ENCODE measurements around the gene DGKI.

DGKI gene

GRCh38 chr7:137402536-137403352 is 444.0 kb downstream of the DGKI start:
- no peak for DNase-seq

- DNase-seq = no peak
Measured at GRCh38 chr7:137399827-137400823, 446.6 kb downstream of the DGKI start.

GRCh38 chr7:137396051-137396450 is 450.7 kb downstream of the DGKI start:
- no peak for DNase-seq

DNA sequence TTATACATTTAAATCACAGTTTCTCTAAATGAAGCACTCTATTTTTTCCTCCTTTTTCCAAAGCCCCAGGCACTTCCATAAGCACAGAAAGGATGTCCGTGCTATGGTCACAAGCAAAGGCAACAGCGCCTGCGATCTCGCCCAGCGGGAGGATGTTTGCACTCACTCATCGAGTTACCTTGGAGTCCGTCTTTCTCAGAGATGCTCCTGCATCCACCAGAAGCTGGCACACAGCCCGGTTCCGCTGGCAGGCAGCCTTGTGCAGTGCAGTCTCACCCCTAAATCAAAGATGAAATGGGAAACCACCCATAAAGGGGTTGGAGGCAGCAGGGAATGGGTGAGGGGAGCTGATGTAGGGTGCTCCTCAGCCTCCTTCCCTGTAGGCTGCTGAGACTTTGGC is 451.4 kb downstream of the DGKI start:
- DNase-seq = no peak

DNA sequence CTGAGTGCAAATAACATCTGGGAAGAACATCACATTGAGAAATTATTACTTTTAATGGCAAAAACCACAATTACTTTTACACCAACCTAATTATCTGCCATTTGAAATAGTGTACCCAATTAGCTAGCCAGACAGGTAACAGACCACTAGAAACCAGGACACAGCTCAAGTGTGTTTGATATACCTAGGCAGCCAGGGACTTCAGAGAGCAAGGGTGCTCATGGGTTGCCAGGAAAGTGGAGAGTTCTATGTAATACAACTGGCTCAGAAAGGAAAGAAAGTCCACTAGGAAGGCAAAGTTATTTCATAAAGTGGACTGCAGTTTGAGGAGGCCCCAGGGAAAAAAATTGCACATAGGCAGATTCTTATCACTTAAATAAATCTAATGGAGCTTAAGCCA is 453.2 kb downstream of the DGKI start:
- no peak for DNase-seq

GRCh38 chr7:137390076-137390475 is 456.7 kb downstream of the DGKI start:
- no peak for DNase-seq

- DNase-seq = no peak
Measured at GRCh38 chr7:137388916-137389315, 457.9 kb downstream of the DGKI start.

DNA sequence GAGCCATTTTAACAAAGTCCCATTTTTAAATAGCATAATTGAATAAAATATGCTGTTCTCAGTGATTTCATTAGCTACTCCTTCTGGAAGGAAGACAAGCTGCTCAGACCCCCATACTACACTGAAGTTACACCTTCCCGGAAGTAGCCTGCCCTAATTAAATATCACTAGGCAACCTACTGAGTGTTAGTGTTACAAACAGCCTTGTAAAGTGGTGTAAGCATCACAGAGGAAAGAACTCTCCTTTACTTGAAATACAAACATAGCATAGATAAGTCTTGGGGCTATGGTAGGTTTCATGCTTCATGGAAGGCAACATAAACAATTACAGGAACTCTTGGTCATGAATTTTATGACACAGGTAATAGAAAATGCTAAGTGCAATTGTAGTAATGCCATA is 459.8 kb downstream of the DGKI start:
- DNase-seq = no peak

GRCh38 chr7:137381045-137381444 is 465.7 kb downstream of the DGKI start:
- no peak for DNase-seq

GRCh38 chr7:137373507-137373906 is 473.3 kb downstream of the DGKI start:
- no peak for DNase-seq

DNA sequence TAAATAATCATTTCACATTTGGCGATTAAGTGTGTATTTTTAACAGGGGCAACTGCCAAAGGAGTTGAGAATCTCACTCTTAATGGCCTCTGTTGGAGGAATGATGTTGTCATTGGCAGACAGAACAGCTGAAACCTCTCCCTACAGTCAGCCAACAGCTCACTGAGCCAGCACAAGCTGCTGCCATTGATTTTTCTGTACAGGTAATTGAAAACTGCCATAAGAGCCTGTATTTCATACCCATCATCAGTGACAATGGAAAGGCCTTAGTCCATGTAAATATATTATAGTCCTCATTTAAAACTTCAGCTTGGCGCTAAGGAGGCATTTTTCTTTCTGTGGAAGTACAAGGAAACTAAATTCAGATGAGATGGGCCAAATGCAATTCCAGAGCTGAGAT is 475.2 kb downstream of the DGKI start:
- DNase-seq = no peak

- DNase-seq = no peak
Measured at GRCh38 chr7:137366995-137367394, 479.8 kb downstream of the DGKI start.

- DNase-seq = no peak
Measured at GRCh38 chr7:137363683-137364082, 483.1 kb downstream of the DGKI start.

DNA sequence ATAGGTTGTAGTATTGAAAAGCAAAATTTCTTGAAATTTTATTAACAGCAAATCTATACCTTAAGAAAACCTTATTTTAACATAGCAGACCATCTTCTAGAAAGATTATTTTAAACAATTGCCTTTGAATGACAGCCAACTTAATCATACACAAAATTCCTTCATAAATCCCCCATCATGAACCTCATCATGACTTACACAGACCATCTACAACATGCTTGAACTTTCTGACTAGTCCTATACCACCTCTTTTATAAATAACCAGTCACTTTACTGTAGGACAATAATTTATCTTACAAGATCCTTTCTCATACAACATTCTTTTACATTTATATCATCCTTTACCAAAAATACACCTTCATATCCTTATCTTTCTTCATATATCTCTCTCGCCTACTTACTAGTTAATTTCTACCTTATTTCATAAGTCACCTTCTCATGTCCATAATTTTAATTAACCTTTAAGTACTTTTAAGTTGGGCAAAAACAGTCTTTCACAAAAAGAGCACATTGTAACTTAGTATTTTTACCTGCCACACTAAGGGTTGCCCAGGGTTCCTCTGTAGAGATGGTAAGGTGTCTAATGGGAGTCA is 486.6 kb downstream of the DGKI start:
- DNase-seq = no peak

GRCh38 chr7:137354961-137355360 is 491.8 kb downstream of the DGKI start:
- no peak for DNase-seq

DNA sequence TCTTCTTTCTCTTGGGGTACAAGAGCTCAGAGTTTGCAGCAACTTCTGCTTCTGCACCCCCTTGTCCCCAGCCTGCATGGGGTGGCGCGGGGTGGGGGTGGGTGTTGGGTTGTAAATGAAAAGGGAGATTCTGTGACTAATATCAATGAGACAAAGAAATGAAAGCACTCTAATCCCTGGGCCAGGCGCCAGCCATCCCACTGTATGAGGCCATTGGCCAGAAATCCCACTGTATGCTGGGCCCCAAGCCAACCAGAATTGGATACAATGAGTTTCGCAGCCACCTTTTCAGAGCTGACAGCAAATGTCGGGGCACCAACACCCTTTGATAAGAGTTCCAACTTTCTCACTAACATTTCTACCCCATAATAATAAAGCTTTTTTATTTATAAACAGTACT is 492.4 kb downstream of the DGKI start:
- no peak for DNase-seq

GRCh38 chr7:137351941-137352340 is 494.8 kb downstream of the DGKI start:
- DNase-seq = no peak

DNA sequence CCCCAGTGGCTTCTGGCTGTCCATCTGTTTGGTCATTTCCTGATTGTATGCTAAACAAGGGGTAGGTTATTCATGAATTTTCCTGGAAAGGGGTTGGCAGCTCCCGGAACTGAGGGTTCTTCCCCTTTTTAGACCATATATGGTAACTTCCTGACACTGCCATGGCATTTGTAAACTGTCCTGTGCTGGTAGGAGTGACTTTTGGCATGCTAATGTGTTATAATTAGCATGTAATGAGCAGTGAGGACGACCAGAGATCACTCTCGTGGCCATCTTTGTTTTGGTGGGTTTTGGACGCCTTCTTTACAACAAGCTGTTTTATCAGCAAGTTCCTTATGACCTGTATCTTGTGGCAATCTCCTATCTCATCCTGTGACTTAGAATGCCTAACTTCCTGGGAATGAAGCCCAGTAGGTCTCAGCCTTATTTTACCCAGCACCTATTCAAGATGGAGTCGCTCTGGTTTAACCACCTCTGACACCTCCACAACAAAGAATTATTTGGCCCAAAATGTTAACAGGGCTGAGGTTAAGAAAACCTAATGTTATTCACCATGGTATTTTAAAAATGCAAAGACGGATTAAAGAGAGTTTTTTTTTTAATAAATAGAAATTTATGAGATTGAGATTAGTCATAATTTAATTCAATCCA is 500.9 kb downstream of the DGKI start:
- DNase-seq = no peak

GRCh38 chr7:137343281-137343841 is 503.4 kb downstream of the DGKI start, which contains the start of gene PTN:
TSS of gene PTN (minus strand) at chr7:137343733. CDS start at chr7:137254973, 88,760 bp downstream.
- no peak for DNase-seq

GRCh38 chr7:137342828-137343261 is 503.9 kb downstream of the DGKI start:
- DNase-seq = no peak

DNA sequence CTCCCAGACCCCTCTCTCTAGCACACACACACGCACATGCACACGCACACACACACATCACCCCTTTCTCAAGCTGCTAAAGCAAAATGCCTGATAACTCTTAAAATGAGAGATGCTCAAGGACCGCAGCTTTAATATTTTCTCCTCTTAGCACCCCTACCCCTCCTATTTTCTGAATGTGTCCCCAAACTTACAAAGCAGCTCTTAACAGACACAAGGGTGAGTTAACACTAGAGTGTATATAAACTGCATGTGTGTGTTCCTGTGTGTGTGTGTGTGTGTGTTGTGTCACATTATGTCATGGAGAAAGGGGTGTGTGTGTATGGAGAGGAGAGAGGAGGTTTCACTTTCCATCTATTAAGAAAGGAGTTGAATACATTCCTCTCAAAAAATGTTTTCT is 504.5 kb downstream of the DGKI start:
- DNase-seq = no peak

DNA sequence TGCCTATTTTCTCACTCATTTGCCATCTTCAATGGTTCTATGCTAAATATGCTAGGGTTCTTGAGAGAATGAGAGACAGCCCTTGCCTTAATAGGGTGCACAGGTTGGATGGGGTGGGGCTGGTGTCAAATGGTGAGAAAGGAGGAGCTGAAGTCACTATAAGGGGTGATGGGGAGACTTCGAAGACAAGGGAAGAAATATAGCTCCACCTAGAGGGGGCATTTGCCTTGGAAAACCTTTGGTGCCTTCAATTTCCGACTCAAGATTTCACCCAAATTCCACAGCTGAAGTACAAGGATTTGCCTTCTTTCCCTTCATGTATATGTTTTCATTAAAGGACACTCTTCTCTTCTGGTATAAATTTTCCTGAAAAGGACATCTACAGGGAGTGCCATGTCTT is 508.9 kb downstream of the DGKI start:
- DNase-seq = no peak

Data from CD4-positive, alpha-beta T cell treated with Interferon gamma for 1 hour (primary cell).